Activated T-helper 1 cell treated with anti-CD3 and anti-CD28 coated beads, Interleukin-12 subunit alpha, Interleukin-12 subunit beta, Interleukin-2, Interleukin-4 antibody, amounts not matched to agents 30 ng/mL and 10 ng/mL and 1 ng/mL, durations not matched to agents 14 hours and 24 hours and 36 hours (primary cell): ENCODE measurements around the gene PHYKPL. TPM values are rescaled to one million over a fixed set of nuclear protein-coding genes. Genes with fewer than 3 reads are reported as not detected.
"Not testable (repeated sequence)": the region's sequence is repeated elsewhere in the genome, so short reads cannot be mapped to it uniquely, and the experiment has no call there.

ENCODE experiments used
- DNase-seq: peaks from one replicate; pipeline ENCODE4 v3.0.0; 2021; ENCODE audit warnings: low spot score
- H3K27ac Mint-ChIP-seq: one replicate; pipeline ENCODE4 v1.8.0; 2021; ENCODE audit warnings: mild to moderate bottlenecking, mixed read lengths
- H3K27me3 Mint-ChIP-seq: one replicate; pipeline ENCODE4 v1.8.0; 2022; ENCODE audit warnings: mild to moderate bottlenecking, moderate library complexity, mixed read lengths; ENCODE audit not compliant: insufficient read depth
- H3K36me3 Mint-ChIP-seq: one replicate; pipeline ENCODE4 v1.8.0; 2021; ENCODE audit warnings: low read depth, mixed read lengths
- H3K4me1 Mint-ChIP-seq: one replicate; pipeline ENCODE4 v1.8.0; 2021; ENCODE audit warnings: low read depth, mixed read lengths
- H3K4me3 Mint-ChIP-seq: one replicate; pipeline ENCODE4 v1.8.0; 2021; ENCODE audit warnings: mild to moderate bottlenecking, moderate library complexity, mixed read lengths
- H3K9me3 Mint-ChIP-seq: one replicate; pipeline ENCODE4 v1.8.0; 2021; ENCODE audit warnings: mixed read lengths
- intact Hi-C: fragments of 100-400 bp; cut with micrococcal nuclease; formaldehyde crosslinking; loops from one replicate; pipeline ENCODE4 v1.15.1; 2024
- total RNA-seq: library from RNA; stranded (reverse); gene quantifications from 2 replicates; pipeline ENCODE4 v1.2.3, GENCODE V29; 2022

PHYKPL gene
- total RNA-seq, 1 donor from 2014 or later: 84.4 TPM

DNA sequence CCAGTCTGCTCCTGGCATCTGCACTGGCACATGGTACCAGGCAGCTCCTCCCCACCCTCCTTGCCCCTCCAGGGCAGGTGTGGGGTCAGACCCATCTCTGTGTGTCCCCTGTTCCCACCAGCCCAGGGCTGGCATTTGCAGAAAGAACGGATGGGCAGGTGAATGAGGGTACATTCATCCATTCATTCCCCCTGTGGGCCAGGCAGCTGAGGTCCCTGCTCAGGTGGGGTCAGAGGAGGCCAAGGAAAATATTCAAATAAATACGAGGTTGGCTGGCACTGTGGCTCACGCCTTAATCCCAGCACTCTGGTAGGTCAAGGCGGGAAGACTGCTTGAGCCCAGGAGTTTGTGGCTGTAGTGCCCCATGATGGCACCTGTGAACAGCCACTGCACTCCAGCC is 25.0 kb upstream of the PHYKPL start:
- Mint-ChIP-seq H3K9me3 (no peaks in the 10 kb centered on the region), H3K27me3 (no peaks in the 10 kb centered on the region), H3K36me3 (no peaks in the 10 kb centered on the region), H3K4me1 (no peaks in the 10 kb centered on the region), H3K27ac (no peak overlapping the region), H3K4me3 (no peak overlapping the region)
- DNase-seq: no peak
- intact Hi-C loops: no loop called here

DNA sequence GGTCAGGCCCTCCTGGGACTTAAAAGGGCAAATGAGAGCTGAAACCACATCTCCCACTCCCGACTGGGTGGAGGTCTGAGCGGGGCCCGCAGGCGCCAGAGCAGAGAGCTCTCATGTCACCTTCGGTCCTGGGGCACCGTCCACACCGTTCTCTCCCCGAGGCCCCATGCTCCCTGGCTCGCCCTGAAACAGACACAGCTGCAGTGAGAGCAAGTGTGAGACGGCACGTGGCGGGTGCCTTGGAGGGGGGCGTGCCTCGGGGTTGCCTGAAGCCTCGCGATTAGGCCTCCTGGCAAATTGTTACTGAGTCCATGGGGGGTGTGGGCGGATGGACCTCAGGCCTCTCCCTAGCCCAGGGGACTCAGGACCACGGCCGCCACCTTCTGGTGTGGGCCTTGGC is 24.1 kb upstream of the PHYKPL start:
- Mint-ChIP-seq H3K36me3 (no peaks in the 10 kb centered on the region), H3K4me3 (no peak overlapping the region), H3K27ac (no peak overlapping the region), H3K9me3 (no peaks in the 10 kb centered on the region), H3K27me3 (no peaks in the 10 kb centered on the region), H3K4me1 (no peaks in the 10 kb centered on the region)
- intact Hi-C loops: no loop called here
- DNase-seq: no peak

DNA sequence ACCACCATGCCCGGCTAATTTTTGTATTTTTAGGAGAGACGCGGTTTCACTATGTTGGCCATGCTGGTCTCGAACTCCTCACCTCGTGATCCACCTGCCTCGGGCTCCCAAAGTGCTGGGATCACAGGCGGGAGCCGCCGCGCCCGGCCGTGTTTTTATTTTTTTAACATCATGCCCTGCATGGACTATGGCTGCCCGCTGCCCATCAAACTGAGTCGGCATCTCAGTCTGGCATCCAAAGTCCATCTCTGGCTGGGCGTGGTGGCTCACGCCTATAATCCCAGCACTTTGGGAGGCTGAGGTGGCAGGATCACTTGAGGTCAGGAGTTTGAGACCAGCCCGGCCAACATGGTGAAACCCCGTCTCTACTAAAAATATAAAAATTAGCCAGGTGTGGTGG is 21.0 kb upstream of the PHYKPL start:
- H3K4me1 Mint-ChIP-seq, H3K4me3 Mint-ChIP-seq, H3K9me3 Mint-ChIP-seq, H3K36me3 Mint-ChIP-seq, intact Hi-C loops, DNase-seq, H3K27me3 Mint-ChIP-seq, H3K27ac Mint-ChIP-seq: not testable (repeated sequence)

DNA sequence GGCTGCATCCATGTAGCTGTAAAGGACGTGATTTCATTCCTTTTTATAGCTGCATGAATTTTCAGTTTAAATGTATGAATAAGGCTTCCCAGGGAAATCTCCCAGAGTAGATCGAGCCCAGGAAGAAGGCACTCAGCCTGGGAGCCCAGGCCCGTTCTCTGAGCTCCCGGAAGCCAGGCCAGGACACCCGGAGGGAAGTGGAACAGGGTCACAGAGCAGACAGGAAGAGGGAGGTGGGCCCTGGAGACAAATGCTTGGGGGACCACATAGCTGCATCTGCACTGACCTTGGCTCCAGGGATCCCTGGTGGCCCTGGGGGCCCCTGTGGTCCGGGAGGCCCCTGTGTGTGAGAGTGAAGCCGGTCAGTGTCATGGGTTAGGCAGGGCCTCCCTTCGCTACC is 19.7 kb upstream of the PHYKPL start:
- H3K4me1 Mint-ChIP-seq: peaks cover 6% of the 10 kb centered on the region
- no peak overlapping the region for H3K4me3 Mint-ChIP-seq
- H3K27me3 Mint-ChIP-seq: no peaks in the 10 kb centered on the region
- no peaks in the 10 kb centered on the region for H3K36me3 Mint-ChIP-seq
- DNase-seq: no peak
- intact Hi-C loops: no loop called here
- H3K9me3 Mint-ChIP-seq: no peaks in the 10 kb centered on the region
- no peak overlapping the region for H3K27ac Mint-ChIP-seq

- no peak for DNase-seq
- H3K4me3 Mint-ChIP-seq: no peak overlapping the region
- H3K27ac Mint-ChIP-seq: no peak overlapping the region
- intact Hi-C loops: no loop called here
- H3K36me3 Mint-ChIP-seq: no peaks in the 10 kb centered on the region
- no peaks in the 10 kb centered on the region for H3K9me3 Mint-ChIP-seq
- no peaks in the 10 kb centered on the region for H3K27me3 Mint-ChIP-seq
- peaks cover 6% of the 10 kb centered on the region for H3K4me1 Mint-ChIP-seq
Observed at GRCh38 chr5:178250263-178250662, 17.7 kb upstream of the PHYKPL start.

DNA sequence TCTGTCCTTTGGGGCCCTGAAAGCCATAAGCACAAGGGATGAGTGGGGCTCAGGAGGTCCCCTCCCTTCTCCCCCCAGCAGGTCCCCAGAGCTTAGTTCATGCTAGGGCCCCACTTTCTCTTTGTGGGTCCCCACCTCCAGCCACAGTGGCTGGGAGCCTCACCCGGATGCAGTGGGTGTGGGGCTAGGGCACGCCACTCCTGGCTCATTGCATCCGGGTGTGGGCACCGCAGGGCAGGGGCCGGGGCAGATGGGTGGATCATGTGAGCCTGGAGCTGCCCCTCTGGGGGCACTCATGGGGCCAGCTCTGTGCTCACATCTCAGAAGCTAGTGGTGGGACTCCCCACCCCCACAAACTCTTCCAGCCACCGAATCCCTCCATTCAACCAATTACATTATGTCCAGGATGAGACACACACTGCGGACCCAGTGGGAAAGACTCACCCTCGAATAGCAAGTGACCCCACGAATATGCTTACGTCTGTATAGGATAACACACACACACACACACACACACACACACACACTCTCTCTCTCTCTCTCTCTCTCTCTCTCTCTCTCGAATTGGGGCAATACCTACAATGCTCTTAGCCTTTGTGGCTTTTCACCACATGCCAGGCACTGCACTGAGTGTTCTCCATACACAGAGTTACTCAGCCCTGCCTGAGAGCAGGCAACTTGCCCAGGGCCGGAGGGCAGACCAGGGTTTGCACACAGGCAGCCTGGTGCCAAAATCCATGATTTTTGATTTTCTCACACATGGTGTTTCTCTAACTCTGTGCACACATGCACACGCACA is 16.8 kb upstream of the PHYKPL start:
- peak overlapping the region; percentile 32 for H3K27ac Mint-ChIP-seq
- peaks cover 6% of the 10 kb centered on the region for H3K4me1 Mint-ChIP-seq
- intact Hi-C loops: no loop called here
- no peaks in the 10 kb centered on the region for H3K9me3 Mint-ChIP-seq
- H3K27me3 Mint-ChIP-seq: no peaks in the 10 kb centered on the region
- no peak overlapping the region for H3K4me3 Mint-ChIP-seq
- no peaks in the 10 kb centered on the region for H3K36me3 Mint-ChIP-seq
- no peak for DNase-seq

GRCh38 chr5:178248750-178249149 is 16.1 kb upstream of the PHYKPL start:
- peaks cover 6% of the 10 kb centered on the region for H3K4me1 Mint-ChIP-seq

GRCh38 chr5:178247481-178248456 is 15.2 kb upstream of the PHYKPL start:
- DNase-seq: no peak
- no peaks in the 10 kb centered on the region for H3K27me3 Mint-ChIP-seq
- H3K4me3 Mint-ChIP-seq: no peak overlapping the region
- intact Hi-C loops: no loop called here
- H3K36me3 Mint-ChIP-seq: no peaks in the 10 kb centered on the region
- H3K4me1 Mint-ChIP-seq: peaks cover 6% of the 10 kb centered on the region
- no peaks in the 10 kb centered on the region for H3K9me3 Mint-ChIP-seq
- no peak overlapping the region for H3K27ac Mint-ChIP-seq

More at GRCh38 chr5:178248750-178249149, 16.1 kb upstream of the PHYKPL start:
- DNase-seq: no peak
- Mint-ChIP-seq H3K4me3 (no peak overlapping the region), H3K27me3 (no peaks in the 10 kb centered on the region), H3K27ac (no peak overlapping the region), H3K36me3 (no peaks in the 10 kb centered on the region), H3K9me3 (no peaks in the 10 kb centered on the region)
- intact Hi-C loops: no loop called here

GRCh38 chr5:178246624-178247279 is 14.2 kb upstream of the PHYKPL start:
- no peaks in the 10 kb centered on the region for H3K27me3 Mint-ChIP-seq
- H3K27ac Mint-ChIP-seq: no peak overlapping the region

GRCh38 chr5:178245389-178245788 is 12.8 kb upstream of the PHYKPL start:
- intact Hi-C loops: no loop called here
- Mint-ChIP-seq H3K27ac (no peak overlapping the region), H3K36me3 (no peaks in the 10 kb centered on the region), H3K9me3 (no peaks in the 10 kb centered on the region), H3K4me1 (peaks cover 20% of the 10 kb centered on the region), H3K27me3 (no peaks in the 10 kb centered on the region), H3K4me3 (no peak overlapping the region)
- no peak for DNase-seq

More at GRCh38 chr5:178246624-178247279, 14.2 kb upstream of the PHYKPL start:
- DNase-seq: no peak
- H3K36me3 Mint-ChIP-seq: no peaks in the 10 kb centered on the region
- peaks cover 12% of the 10 kb centered on the region for H3K4me1 Mint-ChIP-seq
- no peak overlapping the region for H3K4me3 Mint-ChIP-seq
- no peaks in the 10 kb centered on the region for H3K9me3 Mint-ChIP-seq
- intact Hi-C loops: no loop called here

- H3K4me3 Mint-ChIP-seq: no peak overlapping the region
- peaks cover 23% of the 10 kb centered on the region for H3K4me1 Mint-ChIP-seq
- intact Hi-C loops: no loop called here
- DNase-seq: no peak
- H3K27me3 Mint-ChIP-seq: no peaks in the 10 kb centered on the region
- H3K9me3 Mint-ChIP-seq: no peaks in the 10 kb centered on the region
- no peak overlapping the region for H3K27ac Mint-ChIP-seq
- no peaks in the 10 kb centered on the region for H3K36me3 Mint-ChIP-seq
Observed at GRCh38 chr5:178244576-178244975, 12.0 kb upstream of the PHYKPL start.

DNA sequence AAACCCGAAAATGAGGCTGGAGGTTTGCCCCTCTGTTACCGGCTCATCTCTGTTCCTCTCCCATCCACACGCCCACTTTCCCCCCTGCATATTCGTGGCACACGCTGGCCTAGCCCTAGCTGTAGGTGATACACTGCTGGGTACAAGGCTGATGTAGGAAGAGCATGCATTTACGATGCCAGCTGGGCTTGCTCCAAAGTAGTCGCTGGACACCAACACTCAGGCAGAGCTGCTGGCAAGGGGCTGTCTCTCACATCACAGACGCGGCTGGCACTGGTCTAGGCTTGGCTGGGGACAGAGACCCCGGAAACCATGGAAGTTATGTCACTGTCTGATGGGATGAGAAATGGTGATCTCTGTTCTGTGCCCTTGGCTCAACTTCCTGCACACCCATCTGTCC is 9.8 kb upstream of the PHYKPL start:
- Mint-ChIP-seq H3K9me3 (no peaks in the 10 kb centered on the region), H3K27me3 (no peaks in the 10 kb centered on the region), H3K4me3 (peak overlapping the region; percentile 56), H3K4me1 (peaks cover 34% of the 10 kb centered on the region), H3K27ac (peak overlapping the region; percentile 59), H3K36me3 (no peaks in the 10 kb centered on the region)
- DNase-seq: no peak
- intact Hi-C loops: no loop called here
